Body of pancreas (tissue), 4 donors: ENCODE measurements around the gene LRRC27.

Experiments used
- POLR2A ChIP-seq, 3 donors: fragments of 450-650 bp; IDR thresholded peaks; one replicate each; pipeline ENCODE4 v1.6.1; 2016; ENCODE audit warnings: antibody characterized with exemption in 3 of 3, mild to moderate bottlenecking in 2 of 3
- TF ChIP-seq, protein P1 (sequence below), 7 experiments: fragments of 450-650 bp in 4 of 7; fragments of 200-600 bp in 3 of 7; sonication (generic) in 3 of 7; IDR thresholded peaks; one replicate each; pipeline ENCODE4 v1.5.1; 2016 to 2019; ENCODE audit warnings: antibody characterized with exemption in 7 of 7

- TF ChIP-seq, protein P1, sequence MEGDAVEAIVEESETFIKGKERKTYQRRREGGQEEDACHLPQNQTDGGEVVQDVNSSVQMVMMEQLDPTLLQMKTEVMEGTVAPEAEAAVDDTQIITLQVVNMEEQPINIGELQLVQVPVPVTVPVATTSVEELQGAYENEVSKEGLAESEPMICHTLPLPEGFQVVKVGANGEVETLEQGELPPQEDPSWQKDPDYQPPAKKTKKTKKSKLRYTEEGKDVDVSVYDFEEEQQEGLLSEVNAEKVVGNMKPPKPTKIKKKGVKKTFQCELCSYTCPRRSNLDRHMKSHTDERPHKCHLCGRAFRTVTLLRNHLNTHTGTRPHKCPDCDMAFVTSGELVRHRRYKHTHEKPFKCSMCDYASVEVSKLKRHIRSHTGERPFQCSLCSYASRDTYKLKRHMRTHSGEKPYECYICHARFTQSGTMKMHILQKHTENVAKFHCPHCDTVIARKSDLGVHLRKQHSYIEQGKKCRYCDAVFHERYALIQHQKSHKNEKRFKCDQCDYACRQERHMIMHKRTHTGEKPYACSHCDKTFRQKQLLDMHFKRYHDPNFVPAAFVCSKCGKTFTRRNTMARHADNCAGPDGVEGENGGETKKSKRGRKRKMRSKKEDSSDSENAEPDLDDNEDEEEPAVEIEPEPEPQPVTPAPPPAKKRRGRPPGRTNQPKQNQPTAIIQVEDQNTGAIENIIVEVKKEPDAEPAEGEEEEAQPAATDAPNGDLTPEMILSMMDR (IDR thresholded peaks at IDR 0.05) = peak in 1 of 7 experiments; percentile 2
- peak; percentile 38 to 62 (median 50) for TF ChIP-seq POLR2A (IDR thresholded peaks at IDR 0.05)
Observed at GRCh38 chr10:132410779-132411532, 79.0 kb downstream of the LRRC27 start.
